HepG2 (cell line): Measurements from ENCODE around the gene HOXA1. TPM values are rescaled to one million over a fixed set of nuclear protein-coding genes. Genes with fewer than 3 reads are reported as not detected.

ENCODE experiments used
- ATAC-seq: fragments of 200-7000 bp; cut with Tn5 transposase; 3 replicates; pipeline ENCODE4 v1.9.1; 2020; ENCODE audit warnings: mild to moderate bottlenecking, moderate library complexity
- BruUV-seq: library from RNA; stranded (reverse); fragments of 400-500 nt; replicated peaks from 2 replicates; lab custom pipeline; 2021; lab: Mats Ljungman, UMichigan
- CTCF ChIA-PET: fragments of 300-600 bp; formaldehyde crosslinking; extraction: SDS; loops from one replicate; lab custom pipeline; 2021; ENCODE audit warnings: low total read pairs, inconsistent platforms, low intra/inter-chr PET ratio; lab: Yijun Ruan, JAX
- POLR2A ChIA-PET: fragments of 350-600 bp; sonication (Branson Sonifier 250); formaldehyde crosslinking; loops from one replicate; lab custom pipeline; 2020; ENCODE audit warnings: antibody characterized with exemption, inconsistent platforms; lab: Yijun Ruan, JAX
- DNase-seq: peaks from one replicate; pipeline ENCODE4 v3.0.0-alpha.2; 2015; ENCODE audit warnings: low spot score
- FAIRE-seq: peaks from 3 replicates; lab custom pipeline; 2011; peaks lifted over from hg19 to GRCh38; lab: Jason Lieb, UNC
- H2AFZ ChIP-seq: one replicate; pipeline ENCODE4 v1.6.1; 2011; ENCODE audit warnings: low read length, inconsistent platforms
- H3K27ac ChIP-seq: fragments of 300-600 bp; 3 replicates; pipeline ENCODE4 v1.8.0; 2011; ENCODE audit warnings: mixed run types, mild to moderate bottlenecking, mixed read lengths, low read length, inconsistent platforms; ENCODE audit not compliant: insufficient read depth; ENCODE audit errors: extremely low read length
- H3K27me3 ChIP-seq, 2 experiments: fragments of 200-600 bp in 1 of 2; 2 replicates in 1 of 2; 3 replicates in 1 of 2; pipeline versions ENCODE4 v1.6.0 to v1.8.0; 2011; ENCODE audit warnings: low read length in 2 of 2, mild to moderate bottlenecking in 2 of 2, moderate library complexity in 2 of 2, inconsistent platforms in 1 of 2; ENCODE audit not compliant: insufficient read depth in 2 of 2, control insufficient read depth in 1 of 2
- H3K36me3 ChIP-seq, 2 experiments: fragments of 200-600 bp in 1 of 2; replicated peaks in 1 of 2; 2 replicates in 1 of 2; 3 replicates in 1 of 2; pipeline versions ENCODE4 v1.5.1 to v1.8.0; 2011; ENCODE audit warnings: low read length in 2 of 2, inconsistent platforms in 1 of 2; ENCODE audit not compliant: insufficient read depth in 2 of 2, control insufficient read depth in 1 of 2
- H3K4me1 ChIP-seq: 2 replicates; pipeline ENCODE4 v1.5.1; 2012; ENCODE audit warnings: low read length, inconsistent platforms; ENCODE audit not compliant: insufficient read depth
- H3K4me2 ChIP-seq: 2 replicates; pipeline ENCODE4 v1.6.0; 2011; ENCODE audit warnings: low read depth, low read length, inconsistent platforms
- H3K4me3 ChIP-seq, 3 experiments: fragments of 200-600 bp in 1 of 3; sonication (generic), shearing (Covaris generic) in 1 of 3; replicated peaks in 1 of 3; 2 replicates each; pipeline ENCODE4 v1.5.1; 2011 to 2016; ENCODE audit warnings: low read length in 3 of 3, inconsistent platforms in 2 of 3, low read depth in 2 of 3, mild to moderate bottlenecking in 2 of 3, control low read depth in 1 of 3, mixed read lengths in 1 of 3; ENCODE audit not compliant: insufficient read depth in 1 of 3
- H3K79me2 ChIP-seq: one replicate; pipeline ENCODE4 v1.6.1; 2011; ENCODE audit warnings: low read length, inconsistent platforms; ENCODE audit not compliant: insufficient read depth
- H3K9ac ChIP-seq: 2 replicates; pipeline ENCODE4 v1.6.0; 2011; ENCODE audit warnings: mild to moderate bottlenecking, low read depth, low read length, inconsistent platforms; ENCODE audit not compliant: insufficient read depth
- H3K9me3 ChIP-seq: 2 replicates; pipeline ENCODE4 v1.5.1; 2012; ENCODE audit warnings: mild to moderate bottlenecking, low read length
- H4K20me1 ChIP-seq: 2 replicates; pipeline ENCODE4 v1.6.0; 2011; ENCODE audit warnings: inconsistent platforms, mild to moderate bottlenecking, low read length, moderate library complexity; ENCODE audit not compliant: insufficient read depth
- ATAD3A ChIP-seq: sonication (generic); formaldehyde crosslinking; IDR thresholded peaks from 2 replicates; pipeline ENCODE4 v1.4.0; 2020; ENCODE audit warnings: missing genetic modification reagents
- ATM ChIP-seq: fragments of 450-650 bp; IDR thresholded peaks from 2 replicates; pipeline ENCODE4 v1.7.1; 2017; ENCODE audit warnings: mild to moderate bottlenecking, borderline replicate concordance
- CHCHD3 ChIP-seq: sonication (generic); formaldehyde crosslinking; IDR thresholded peaks from 2 replicates; pipeline ENCODE4 v1.8.0; 2022; ENCODE audit warnings: mild to moderate bottlenecking, missing genetic modification reagents, moderate library complexity
- GATAD1 ChIP-seq: IDR thresholded peaks from 2 replicates; pipeline ENCODE4 v1.6.1; 2016; ENCODE audit warnings: missing genetic modification reagents, missing compliant biosample characterization
- HMG20A ChIP-seq: IDR thresholded peaks from 2 replicates; pipeline ENCODE4 v1.6.1; 2016; ENCODE audit warnings: borderline replicate concordance
- JUND ChIP-seq: sonication (generic); formaldehyde crosslinking; IDR thresholded peaks from 2 replicates; pipeline ENCODE4 v1.8.0; 2022; ENCODE audit warnings: mild to moderate bottlenecking, missing genetic modification reagents
- NFATC3 ChIP-seq: sonication (generic); formaldehyde crosslinking; IDR thresholded peaks from 2 replicates; pipeline ENCODE4 v1.5.1; 2020; ENCODE audit warnings: mild to moderate bottlenecking, missing genetic modification reagents
- PHF20 ChIP-seq: sonication (generic); formaldehyde crosslinking; IDR thresholded peaks from 2 replicates; pipeline ENCODE4 v1.5.0; 2020; ENCODE audit warnings: mild to moderate bottlenecking, missing genetic modification reagents
- RBAK ChIP-seq: sonication (generic); formaldehyde crosslinking; IDR thresholded peaks from 2 replicates; pipeline ENCODE4 v1.5.1; 2020; ENCODE audit warnings: mild to moderate bottlenecking, missing genetic modification reagents
- RXRB ChIP-seq: IDR thresholded peaks from 2 replicates; pipeline ENCODE4 v1.6.1; 2016; ENCODE audit warnings: borderline replicate concordance, missing genetic modification reagents, missing compliant biosample characterization
- ZFP82 ChIP-seq: sonication (generic); formaldehyde crosslinking; IDR thresholded peaks from 2 replicates; pipeline ENCODE4 v1.5.1; 2020; ENCODE audit warnings: mild to moderate bottlenecking, missing genetic modification reagents, borderline replicate concordance
- ZNF547 ChIP-seq: sonication (generic); formaldehyde crosslinking; IDR thresholded peaks from 2 replicates; pipeline ENCODE4 v1.5.1; 2020; ENCODE audit warnings: mild to moderate bottlenecking, missing genetic modification reagents
- ZNF562 ChIP-seq: sonication (generic); formaldehyde crosslinking; IDR thresholded peaks from 2 replicates; pipeline ENCODE4 v1.8.0; 2022; ENCODE audit warnings: missing genetic modification reagents, borderline replicate concordance
- ZNF713 ChIP-seq: sonication (generic); formaldehyde crosslinking; IDR thresholded peaks from 2 replicates; pipeline ENCODE4 v1.4.0; 2020; ENCODE audit warnings: mild to moderate bottlenecking, missing genetic modification reagents
- ZNF83 ChIP-seq: sonication (generic); formaldehyde crosslinking; IDR thresholded peaks from 2 replicates; pipeline ENCODE4 v1.4.0; 2020; ENCODE audit warnings: missing genetic modification reagents, mild to moderate bottlenecking, borderline replicate concordance
- ZSCAN21 ChIP-seq: sonication (generic); formaldehyde crosslinking; IDR thresholded peaks from 2 replicates; pipeline ENCODE4 v1.8.0; 2022; ENCODE audit warnings: mild to moderate bottlenecking, missing genetic modification reagents, moderate library complexity, borderline replicate concordance
- WGBS: methylation state at CpG from one replicate; pipeline ENCODE4 v1.1.6; 2017; ENCODE audit warnings: low lambda C conversion rate; 5-methylcytosine and 5-hydroxymethylcytosine counted together
- in situ Hi-C: cut with HindIII; loops from 2 replicates; pipeline ENCODE4 v1.10.0; 2017; ENCODE audit warnings: low pct_unique_long_range_greater_than_20kb; ENCODE audit not compliant: extremely low pct_ligation_motif_present
- intact Hi-C: fragments of 100-400 bp; cut with micrococcal nuclease; formaldehyde crosslinking; loops from one replicate; pipeline ENCODE4 v1.10.0; 2022; ENCODE audit not compliant: unreplicated experiment
- polyA plus RNA-seq, 8 experiments: library from polyadenylated mRNA; depleted of rRNA in 3 of 8; stranded (reverse) in 7 of 8; unstranded in 1 of 8; fragments of >200 nt; fragmentation: Illumina TruSeq in 4 of 8; extraction: Trizol in 4 of 8; gene quantifications; 2 replicates each; pipeline versions ENCODE4 v1.2.1 to v1.2.3, GENCODE V29; 2011 to 2016; ENCODE audit warnings: low read depth in 4 of 8, missing spikeins in 1 of 8, mixed read lengths in 1 of 8; ENCODE audit not compliant: insufficient read depth in 1 of 8
- total RNA-seq, 5 experiments: library from RNA; depleted of rRNA; stranded (reverse); fragments of >200 nt; fragmentation: Illumina TruSeq; extraction: Trizol; gene quantifications; 2 replicates each; pipeline ENCODE4 v1.2.3, GENCODE V29; 2016; ENCODE audit warnings: low read depth in 1 of 5
- TF ChIP-seq, protein P1 (sequence below): IDR thresholded peaks from 2 replicates; pipeline ENCODE4 v1.6.1; 2016
- TF ChIP-seq, protein P2 (sequence below): sonication (generic); formaldehyde crosslinking; conservative IDR thresholded peaks from 2 replicates; pipeline ENCODE4 v1.4.0; 2020; ENCODE audit warnings: mild to moderate bottlenecking, missing genetic modification reagents, moderate library complexity
- TF ChIP-seq, protein P3 (sequence below): sonication (generic); formaldehyde crosslinking; IDR thresholded peaks from 2 replicates; pipeline ENCODE4 v1.4.0; 2020; ENCODE audit warnings: mild to moderate bottlenecking, low read depth, missing genetic modification reagents

The HOXA1 gene
- total and polyA plus RNA-seq, 2 of the 13 experiments (the other 11 are each of a cell fraction or from before 2014, with no cell fraction given) = 0.18 to 0.20 TPM

DNA sequence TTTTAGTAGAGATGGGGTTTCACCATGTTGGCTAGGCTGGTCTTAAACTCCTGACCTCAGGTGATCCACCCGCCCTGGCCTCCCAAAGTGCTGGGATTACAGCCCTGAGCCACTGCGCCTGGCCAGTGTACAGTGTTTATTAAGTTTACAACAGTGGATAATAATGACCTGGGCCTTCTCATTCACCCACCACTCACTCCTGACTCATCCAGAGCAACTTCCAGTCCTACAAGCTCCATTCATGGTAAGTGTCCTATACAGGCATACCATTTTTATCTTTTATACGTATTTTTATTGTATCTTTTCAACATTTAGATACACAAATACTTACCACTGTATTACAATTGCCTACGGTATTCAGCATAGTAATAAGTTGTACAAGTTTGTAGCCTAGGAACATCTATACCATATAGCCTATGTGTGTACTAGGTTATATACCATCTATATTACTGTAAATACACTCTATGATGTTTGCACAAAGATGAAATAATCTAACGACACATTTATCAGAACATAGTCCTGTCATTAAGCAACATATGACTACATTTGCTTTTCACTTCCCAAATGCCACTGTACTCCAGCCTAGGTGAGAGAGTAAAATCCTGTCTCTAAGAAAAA, 17.1 kb downstream of the HOXA1 start:
- FAIRE-seq (no peak), DNase-seq (no peak), ATAC-seq (no peak)
- Histone ChIP-seq H3K4me2 (no peak overlapping the region), H4K20me1 (no peaks in the 10 kb centered on the region), H3K4me1 (peaks cover 26% of the 10 kb centered on the region), H3K79me2 (no peaks in the 10 kb centered on the region), H3K4me3 (no peak overlapping the region), H3K27me3 (no peaks in the 10 kb centered on the region), H3K36me3 (no peaks in the 10 kb centered on the region), H3K9ac (no peak overlapping the region), H3K9me3 (no peaks in the 10 kb centered on the region), H2AFZ (no peak overlapping the region), H3K27ac (no peak overlapping the region)
- POLR2A ChIA-PET = no interaction called here
- no TSS peak for BruUV-seq
- CTCF ChIA-PET = no interaction called here
- intact Hi-C loops = no loop called here
- in situ Hi-C loops = no loop called here
- 71% methylated on average over 5 of the region's 5 CpGs for WGBS
- no peak for TF ChIP-seq ZNF713 (CRISPR knock-in tag)
- TF ChIP-seq, protein P1, sequence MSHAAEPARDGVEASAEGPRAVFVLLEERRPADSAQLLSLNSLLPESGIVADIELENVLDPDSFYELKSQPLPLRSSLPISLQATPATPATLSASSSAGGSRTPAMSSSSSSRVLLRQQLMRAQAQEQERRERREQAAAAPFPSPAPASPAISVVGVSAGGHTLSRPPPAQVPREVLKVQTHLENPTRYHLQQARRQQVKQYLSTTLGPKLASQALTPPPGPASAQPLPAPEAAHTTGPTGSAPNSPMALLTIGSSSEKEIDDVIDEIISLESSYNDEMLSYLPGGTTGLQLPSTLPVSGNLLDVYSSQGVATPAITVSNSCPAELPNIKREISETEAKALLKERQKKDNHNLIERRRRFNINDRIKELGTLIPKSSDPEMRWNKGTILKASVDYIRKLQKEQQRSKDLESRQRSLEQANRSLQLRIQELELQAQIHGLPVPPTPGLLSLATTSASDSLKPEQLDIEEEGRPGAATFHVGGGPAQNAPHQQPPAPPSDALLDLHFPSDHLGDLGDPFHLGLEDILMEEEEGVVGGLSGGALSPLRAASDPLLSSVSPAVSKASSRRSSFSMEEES (CRISPR knock-in tag) = no peak
- no peak for TF ChIP-seq JUND
- no peak for TF ChIP-seq RBAK (CRISPR knock-in tag)
- TF ChIP-seq, protein P2, sequence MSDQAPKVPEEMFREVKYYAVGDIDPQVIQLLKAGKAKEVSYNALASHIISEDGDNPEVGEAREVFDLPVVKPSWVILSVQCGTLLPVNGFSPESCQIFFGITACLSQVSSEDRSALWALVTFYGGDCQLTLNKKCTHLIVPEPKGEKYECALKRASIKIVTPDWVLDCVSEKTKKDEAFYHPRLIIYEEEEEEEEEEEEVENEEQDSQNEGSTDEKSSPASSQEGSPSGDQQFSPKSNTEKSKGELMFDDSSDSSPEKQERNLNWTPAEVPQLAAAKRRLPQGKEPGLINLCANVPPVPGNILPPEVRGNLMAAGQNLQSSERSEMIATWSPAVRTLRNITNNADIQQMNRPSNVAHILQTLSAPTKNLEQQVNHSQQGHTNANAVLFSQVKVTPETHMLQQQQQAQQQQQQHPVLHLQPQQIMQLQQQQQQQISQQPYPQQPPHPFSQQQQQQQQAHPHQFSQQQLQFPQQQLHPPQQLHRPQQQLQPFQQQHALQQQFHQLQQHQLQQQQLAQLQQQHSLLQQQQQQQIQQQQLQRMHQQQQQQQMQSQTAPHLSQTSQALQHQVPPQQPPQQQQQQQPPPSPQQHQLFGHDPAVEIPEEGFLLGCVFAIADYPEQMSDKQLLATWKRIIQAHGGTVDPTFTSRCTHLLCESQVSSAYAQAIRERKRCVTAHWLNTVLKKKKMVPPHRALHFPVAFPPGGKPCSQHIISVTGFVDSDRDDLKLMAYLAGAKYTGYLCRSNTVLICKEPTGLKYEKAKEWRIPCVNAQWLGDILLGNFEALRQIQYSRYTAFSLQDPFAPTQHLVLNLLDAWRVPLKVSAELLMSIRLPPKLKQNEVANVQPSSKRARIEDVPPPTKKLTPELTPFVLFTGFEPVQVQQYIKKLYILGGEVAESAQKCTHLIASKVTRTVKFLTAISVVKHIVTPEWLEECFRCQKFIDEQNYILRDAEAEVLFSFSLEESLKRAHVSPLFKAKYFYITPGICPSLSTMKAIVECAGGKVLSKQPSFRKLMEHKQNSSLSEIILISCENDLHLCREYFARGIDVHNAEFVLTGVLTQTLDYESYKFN (CRISPR knock-in tag) = no peak
- no peak for TF ChIP-seq GATAD1 (CRISPR knock-in tag)
- no peak for TF ChIP-seq ZSCAN21
- no peak for TF ChIP-seq PHF20 (CRISPR knock-in tag)
- TF ChIP-seq HMG20A (CRISPR knock-in tag) = no peak
- no peak for TF ChIP-seq ZFP82 (CRISPR knock-in tag)
- TF ChIP-seq NFATC3 (CRISPR knock-in tag) = no peak
- no peak for TF ChIP-seq ATAD3A (CRISPR knock-in tag)
- no peak for TF ChIP-seq CHCHD3 (CRISPR knock-in tag)
- no peak for TF ChIP-seq RXRB (CRISPR knock-in tag)
- TF ChIP-seq ZNF562 (CRISPR knock-in tag) = no peak
- no peak for TF ChIP-seq ATM
- no peak for TF ChIP-seq ZNF83 (CRISPR knock-in tag)
- TF ChIP-seq, protein P3, sequence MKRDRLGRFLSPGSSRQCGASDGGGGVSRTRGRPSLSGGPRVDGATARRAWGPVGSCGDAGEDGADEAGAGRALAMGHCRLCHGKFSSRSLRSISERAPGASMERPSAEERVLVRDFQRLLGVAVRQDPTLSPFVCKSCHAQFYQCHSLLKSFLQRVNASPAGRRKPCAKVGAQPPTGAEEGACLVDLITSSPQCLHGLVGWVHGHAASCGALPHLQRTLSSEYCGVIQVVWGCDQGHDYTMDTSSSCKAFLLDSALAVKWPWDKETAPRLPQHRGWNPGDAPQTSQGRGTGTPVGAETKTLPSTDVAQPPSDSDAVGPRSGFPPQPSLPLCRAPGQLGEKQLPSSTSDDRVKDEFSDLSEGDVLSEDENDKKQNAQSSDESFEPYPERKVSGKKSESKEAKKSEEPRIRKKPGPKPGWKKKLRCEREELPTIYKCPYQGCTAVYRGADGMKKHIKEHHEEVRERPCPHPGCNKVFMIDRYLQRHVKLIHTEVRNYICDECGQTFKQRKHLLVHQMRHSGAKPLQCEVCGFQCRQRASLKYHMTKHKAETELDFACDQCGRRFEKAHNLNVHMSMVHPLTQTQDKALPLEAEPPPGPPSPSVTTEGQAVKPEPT (CRISPR knock-in tag) = no peak
- no peak for TF ChIP-seq ZNF547 (CRISPR knock-in tag)
